T1000 (cell line): ENCODE data around the gene TSEN34.
"Not testable (repeated sequence)": the region's sequence is repeated elsewhere in the genome, so short reads cannot be mapped to it uniquely, and the experiment has no call there.

Source experiments
- DNase-seq: peaks from one replicate; lab custom pipeline; 2025; ENCODE audit warnings: mixed read lengths; lab: John Stamatoyannopoulos, UW

The TSEN34 gene

DNA sequence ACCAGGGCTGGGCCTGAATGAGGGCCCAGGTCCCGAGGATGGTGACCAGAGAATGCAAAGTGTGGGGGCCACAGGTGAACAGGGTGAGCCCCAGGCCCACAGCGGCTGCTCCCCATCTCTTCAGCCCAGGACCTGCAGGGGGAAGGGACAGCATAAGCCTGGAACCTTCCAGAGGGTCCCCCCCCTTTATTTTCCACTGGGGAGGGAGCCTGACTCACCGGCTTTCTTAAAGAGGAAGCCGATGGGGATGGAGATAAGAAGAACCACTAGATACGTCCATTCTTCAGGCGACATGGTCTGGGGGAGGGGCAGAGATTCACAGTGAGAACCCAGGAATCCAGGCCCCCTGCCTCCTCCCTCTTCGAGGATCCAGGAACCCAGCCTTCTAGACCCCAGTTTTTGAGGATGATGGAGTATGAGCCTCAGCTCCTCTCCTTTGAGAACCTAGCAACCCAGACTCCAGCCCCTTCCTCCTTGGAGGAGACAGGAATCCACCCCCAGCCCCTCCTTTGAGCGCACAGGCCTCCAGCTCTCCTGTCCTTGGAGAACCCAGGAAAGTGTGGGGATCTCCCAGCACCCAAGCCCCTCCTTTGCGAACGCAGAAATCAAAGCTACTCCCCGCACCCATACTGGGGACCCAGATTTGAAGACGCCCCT is 2.8 kb upstream of the TSEN34 start:
- DNase-seq: no peak

DNA sequence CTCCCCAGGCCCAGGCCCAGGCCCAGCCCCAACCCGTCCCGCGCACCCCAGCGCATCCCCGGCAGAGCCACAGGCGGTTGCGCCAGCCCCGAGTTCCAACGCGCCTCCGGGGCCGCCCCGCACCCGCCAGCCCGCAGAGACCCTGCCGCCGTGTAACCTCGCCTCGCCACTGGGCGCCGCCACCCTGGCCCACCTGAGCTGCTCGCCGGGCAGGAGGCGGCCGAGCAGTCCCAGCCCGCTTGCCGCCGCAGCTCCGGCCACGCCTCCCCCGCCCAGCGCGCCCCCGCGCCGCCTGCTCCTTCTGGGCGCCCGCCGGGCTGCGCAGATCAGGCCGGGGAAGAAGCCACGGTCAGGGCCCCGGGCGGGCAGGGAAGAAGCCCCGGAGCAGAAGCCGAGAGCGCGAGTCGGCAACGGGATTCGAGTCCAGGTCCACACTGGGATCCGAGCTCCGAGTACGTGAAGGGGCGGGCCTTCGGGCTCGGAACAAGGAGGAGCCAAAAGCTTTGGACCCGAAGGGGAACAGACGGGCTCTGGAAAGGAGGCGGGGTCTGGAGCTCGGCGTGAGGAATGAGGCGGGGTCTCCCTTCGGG is 1.9 kb upstream of the TSEN34 start, which contains the start of gene MBOAT7:
Gene MBOAT7, minus strand, starts transcription at position 436 of the 590 bp plus-strand sequence. CDS start 1,072 bp downstream, outside the sequence.
- DNase-seq: no peak

DNA sequence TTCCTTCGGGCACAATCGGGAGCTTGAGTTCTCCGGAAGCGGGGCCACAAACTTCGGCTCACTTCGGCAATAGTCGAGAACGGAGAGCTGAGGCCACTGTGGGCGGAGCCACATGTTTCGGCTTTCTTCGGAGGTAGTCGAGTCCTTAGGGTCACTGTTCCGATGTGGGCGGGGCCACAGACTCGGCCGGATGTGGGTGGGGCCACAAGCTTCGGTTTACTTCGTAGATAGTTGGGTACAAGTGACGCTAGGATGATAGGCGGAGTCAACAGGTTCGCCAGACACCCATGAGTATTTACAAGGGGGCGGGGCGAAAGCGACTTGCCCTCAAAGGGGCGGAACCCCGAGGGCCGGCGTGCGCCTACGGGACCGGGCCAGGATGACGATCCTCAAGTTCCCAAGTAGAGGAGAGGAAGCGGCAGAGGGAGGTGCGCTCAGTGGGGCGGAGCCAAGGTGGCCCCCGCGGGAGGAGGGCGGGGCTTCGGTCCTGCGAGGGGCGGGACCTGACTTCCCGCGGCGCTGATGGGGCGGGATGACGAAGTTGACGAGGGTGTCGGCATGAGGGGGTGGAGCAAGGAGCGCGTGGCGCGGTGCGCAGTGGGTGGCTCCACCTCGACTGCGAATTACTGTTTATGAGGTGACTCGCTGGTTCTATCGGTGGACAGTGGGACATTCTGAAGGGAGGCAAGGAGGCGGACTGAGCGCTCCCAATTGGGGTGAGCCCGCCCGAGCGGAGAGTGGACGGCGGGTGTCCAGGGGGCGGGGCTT is 1.2 kb upstream of the TSEN34 start:
- peak; percentile 99 for DNase-seq

DNA sequence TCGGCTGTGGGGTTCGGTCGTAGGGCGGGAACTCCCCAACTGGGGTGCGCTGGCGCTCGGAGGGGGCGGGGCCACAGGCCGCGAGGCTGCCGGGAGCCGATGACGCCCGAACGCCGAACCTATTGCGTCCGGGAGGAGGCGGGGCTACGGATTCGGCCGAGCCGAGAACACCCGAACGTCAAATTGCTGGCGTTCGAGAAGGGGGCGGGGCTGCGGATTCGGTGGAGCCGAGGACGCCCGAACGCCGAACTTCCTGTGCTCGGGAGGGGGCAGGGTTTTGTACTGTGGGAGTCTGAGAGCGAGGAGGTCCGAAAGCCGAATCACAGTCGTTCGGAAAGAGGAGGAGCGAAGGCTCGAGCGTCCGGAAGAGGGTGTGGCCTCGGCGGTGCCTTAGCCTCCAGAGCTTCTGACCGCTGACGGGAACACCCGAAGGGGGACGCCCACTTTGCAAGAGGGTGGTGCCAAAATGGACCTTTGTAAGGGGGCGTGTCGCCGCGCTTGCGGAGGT is 551 bp upstream of the TSEN34 start:
- DNase-seq: peak; percentile 98

DNA sequence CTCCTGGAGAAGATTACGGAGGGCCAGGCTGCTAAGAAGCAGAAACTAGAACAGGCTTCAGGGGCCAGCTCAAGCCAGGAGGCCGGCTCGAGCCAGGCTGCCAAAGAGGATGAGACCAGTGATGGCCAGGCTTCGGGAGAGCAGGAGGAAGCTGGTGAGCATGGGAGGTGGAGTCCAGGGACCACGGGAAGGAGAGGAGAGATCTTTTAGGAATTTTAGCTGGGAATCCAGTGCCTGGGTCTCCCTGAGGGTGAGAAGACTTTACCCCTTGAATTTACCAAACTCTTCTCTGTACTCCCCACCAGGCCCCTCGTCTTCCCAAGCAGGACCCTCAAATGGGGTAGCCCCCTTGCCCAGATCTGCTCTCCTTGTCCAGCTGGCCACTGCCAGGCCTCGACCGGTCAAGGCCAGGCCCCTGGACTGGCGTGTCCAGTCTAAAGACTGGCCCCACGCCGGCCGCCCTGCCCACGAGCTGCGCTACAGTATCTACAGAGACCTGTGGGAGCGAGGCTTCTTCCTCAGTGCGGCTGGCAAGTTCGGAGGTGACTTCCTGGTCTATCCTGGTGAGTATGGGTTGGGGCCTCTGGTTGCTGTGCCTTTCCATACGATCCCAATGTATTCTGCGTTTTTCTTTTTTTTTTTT is 824 bp downstream of the TSEN34 start:
- DNase-seq: no peak

DNA sequence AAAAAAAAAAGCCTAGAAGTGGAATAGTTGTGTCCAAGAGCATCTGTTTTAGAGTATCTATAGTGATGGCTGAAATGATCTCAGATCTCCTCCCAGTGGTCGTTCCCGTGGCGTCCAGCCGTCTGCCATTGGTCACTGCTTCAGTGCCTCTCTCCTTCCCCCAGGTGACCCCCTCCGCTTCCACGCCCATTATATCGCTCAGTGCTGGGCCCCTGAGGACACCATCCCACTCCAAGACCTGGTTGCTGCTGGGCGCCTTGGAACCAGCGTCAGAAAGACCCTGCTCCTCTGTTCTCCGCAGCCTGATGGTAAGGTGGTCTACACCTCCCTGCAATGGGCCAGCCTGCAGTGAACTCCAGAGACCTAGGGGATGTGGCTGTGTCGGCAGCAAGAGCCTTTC is 1.9 kb downstream of the TSEN34 start:
- no peak for DNase-seq

DNA sequence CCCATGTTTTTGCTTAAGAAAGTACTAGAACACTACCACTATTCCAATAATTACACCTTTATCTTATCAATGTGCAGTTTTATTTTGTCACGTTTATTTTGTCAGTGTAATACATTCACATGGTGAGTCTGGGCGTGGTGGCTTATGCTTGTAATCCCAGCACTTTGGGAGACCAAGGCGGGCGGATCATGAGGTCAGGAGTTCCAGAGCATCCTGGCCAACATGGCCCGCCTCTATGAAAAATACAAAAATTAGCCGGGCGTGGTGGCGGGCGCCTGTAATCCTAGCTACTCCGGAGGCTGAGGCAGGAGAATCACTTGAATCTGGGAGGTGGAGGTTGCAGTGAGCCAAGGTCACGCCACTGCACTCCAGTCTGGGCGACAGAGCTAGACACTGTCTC is 3.4 kb downstream of the TSEN34 start:
- not testable (repeated sequence) for DNase-seq

DNA sequence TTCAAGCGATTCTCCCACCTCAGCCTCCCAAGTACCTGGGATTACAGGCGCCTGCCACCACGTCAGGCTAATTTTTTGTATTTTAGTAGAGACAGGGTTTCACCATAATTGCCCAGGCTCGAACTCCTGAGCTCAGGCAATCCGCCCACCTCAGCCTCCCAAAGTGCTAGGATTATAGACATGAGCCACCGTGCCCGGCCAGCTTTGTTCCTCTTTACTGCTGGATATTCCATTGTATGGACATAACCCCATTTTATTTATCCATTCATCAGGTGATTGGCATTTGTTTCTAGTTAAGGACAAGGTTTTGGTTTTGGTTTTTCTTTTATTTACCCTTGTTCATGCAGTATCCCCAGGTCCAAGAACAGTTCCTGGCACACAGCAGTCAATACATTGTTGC is 5.4 kb downstream of the TSEN34 start:
- no peak for DNase-seq

DNA sequence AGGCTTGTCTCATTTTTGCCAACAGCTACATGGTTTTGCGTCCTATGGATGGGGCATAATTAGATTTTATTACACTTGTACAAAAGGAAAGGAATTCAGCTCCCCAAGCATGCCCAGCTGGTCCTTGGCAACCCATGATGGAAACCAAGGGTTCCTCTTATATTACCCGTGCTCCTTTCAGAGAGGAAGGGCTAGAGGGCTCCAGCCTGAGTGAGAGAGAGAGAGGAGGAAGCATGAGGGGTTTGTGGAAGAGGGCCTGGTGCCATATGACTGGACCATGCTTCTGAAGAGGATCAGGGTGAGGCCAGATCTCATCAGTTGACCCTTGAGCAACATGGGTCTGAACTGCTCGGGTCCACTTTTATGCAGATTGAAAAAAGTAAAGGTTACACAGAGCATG is 6.0 kb downstream of the TSEN34 start:
- DNase-seq: no peak

DNA sequence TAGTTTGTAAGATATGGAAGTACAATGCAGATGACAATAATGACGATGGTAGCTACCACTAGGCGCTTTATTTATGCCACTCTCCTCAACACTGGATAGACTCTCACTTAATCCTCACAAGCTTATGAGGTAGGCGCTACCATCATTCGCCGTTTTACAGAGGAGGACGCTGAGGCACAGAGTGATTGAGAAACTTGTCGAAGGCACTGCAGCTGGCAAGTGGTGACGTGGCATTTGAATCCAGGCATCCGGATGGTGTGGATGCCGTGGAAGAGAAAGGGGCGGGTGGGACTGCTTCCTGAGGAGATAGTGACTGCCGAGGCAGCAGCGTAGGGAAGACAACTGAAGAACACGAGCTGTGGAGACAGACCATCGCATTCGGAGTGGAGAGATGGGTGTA is 8.3 kb downstream of the TSEN34 start:
- DNase-seq: no peak

DNA sequence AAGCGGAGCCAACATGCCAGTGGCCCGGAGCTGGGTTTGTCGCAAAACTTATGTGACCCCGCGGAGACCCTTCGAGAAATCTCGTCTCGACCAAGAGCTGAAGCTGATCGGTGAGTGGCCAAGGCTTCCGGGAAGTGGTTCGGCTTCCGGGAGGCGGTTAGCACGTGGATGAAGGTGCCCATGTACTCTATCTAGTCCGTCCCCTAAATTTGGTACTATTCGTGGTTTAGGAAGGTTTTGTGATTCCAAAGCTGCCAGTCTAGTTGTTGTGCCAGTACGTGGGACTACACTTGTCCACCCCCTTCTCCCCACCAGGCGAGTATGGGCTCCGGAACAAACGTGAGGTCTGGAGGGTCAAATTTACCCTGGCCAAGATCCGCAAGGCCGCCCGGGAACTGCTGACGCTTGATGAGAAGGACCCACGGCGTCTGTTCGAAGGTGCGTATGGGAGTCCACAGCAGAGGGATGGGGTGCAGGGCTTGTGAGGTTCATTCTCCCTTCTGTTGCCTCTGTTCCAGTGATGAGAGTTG is 10.1 kb downstream of the TSEN34 start:
- DNase-seq: no peak

DNA sequence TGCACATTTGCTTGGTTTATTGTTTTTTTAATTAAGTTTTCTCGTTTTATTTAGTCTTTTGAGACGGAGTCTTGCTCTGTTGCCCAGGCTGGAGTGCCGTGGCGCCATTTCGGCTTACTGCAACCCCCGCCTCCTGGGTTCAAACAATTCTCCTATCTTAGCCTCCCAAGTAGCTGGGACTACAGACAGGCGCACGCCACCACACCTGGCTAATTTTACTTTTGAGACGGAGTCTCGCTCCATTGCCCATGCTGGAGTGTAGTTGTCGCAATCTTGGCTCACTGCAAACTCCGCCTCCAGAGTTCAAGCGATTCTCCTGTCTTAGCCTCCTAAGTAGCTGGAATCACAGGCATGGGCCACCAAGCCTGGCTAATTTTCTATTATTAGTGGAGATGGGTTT is 10.9 kb downstream of the TSEN34 start:
- DNase-seq: no peak

DNA sequence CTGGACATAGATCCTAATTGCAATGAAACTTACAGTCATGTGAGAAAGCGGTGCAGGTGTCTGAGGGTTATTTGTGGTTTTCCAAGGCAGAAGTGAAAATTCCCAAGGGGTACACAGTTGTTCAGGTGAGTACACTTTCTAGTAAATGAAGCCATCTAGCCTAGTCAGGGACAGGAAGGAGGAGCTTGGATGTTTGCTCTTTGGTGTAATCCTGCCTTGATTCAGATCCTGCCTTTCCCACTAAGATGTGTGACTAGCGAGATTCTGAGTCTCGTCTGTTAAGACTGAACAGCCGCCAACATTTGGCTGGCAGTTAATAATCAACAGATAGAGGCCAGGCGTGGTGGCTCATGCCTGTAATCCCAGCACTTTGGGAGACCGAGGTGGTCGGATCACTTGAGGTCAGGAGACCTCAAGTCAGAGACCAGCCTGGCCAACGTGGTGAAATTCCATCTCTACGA is 12.1 kb downstream of the TSEN34 start:
- no peak for DNase-seq

DNA sequence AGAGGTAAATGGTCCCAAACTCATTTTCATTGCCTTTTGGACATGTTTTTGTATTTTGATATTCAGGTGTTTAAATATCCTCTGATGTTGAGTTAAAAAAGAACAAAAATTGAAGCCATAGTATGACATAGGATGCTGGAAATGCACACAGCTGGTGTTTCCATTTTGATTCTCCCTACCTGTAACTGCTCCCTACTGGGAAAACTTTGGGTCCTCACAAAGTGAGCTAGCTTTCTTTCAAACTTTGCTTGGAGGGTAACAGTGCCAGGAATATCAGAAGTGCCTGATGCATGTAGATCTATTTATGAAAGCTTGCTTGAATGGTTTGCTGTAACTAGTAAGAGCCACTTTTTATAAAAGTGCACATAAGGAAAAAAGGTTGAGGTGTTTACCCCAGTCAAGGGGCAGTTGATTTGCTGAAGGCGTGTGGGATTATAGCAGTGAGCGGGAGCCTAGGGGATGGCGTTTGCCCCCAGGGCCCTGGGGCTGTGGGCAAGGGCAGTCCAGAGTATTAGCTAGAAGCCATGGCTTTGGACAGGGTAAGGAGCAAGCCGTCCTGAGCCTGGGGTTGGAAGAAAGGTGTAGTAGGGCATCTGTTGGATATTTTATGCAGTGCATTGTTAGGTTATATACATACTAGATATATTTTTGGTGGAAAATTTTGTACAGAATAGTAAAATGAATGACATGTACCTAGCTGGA is 13.8 kb downstream of the TSEN34 start:
- DNase-seq: no peak

DNA sequence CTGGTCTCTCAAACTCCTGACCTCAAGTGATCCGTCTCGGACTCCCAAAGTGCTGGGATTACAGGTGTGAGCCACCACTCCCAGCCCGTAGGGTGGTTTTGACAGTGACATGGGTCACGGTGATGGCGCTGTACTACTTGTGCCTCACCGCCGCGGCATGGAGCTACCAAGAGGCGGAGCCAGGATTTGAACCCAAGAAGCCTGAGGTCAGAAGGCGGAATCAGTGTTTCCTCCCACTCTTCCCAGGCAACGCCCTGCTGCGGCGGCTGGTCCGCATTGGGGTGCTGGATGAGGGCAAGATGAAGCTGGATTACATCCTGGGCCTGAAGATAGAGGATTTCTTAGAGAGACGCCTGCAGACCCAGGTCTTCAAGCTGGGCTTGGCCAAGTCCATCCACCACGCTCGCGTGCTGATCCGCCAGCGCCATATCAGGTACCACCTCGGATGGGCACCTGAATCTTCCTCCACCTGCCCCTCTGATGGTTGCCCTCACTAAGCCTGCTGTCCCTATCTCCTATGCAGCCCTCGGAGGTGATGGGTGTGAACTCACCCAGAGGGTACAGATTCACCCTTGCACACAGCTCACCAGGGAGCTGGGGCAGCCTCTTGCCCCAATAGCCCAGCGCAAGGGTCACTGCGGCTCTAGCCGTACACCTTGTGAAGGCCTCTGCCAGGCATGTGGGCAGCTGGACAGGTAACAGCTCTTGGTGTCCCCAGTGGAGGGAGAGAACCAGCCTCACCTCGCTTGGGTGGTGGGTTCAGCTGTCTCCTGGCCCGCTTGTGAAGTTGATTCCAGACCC is 15.1 kb downstream of the TSEN34 start:
- no peak for DNase-seq

DNA sequence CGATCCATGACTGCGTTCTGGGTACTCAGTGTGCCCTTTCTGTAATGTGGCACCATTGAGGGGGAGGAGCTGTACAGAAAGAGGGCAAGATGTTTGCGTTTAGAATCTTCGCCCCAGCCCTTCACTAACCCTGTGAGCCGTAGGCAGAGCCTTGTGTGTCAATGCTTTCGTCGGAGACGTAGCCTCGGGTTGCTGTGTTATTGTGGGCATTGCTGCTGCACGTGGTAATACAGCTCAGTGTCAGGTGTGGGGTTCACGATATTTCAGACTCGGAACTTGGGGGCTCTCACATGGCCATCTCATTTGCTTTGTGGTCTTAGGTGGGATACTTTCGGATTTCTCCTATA is 15.7 kb downstream of the TSEN34 start:
- DNase-seq: no peak

DNA sequence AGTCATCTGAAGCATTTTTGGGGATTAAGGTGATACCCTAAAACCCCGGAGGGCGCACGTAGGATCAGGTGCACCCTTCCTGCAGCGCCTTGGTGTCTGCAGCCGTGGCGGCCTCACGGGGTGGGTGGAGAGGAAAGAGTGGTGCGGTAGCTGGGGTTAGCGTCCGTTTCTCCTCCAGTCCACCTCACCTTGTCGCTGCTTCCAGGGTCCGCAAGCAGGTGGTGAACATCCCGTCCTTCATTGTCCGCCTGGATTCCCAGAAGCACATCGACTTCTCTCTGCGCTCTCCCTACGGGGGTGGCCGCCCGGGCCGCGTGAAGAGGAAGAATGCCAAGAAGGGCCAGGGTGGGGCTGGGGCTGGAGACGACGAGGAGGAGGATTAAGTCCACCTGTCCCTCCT is 16.1 kb downstream of the TSEN34 start:
- DNase-seq: not testable (repeated sequence)

DNA sequence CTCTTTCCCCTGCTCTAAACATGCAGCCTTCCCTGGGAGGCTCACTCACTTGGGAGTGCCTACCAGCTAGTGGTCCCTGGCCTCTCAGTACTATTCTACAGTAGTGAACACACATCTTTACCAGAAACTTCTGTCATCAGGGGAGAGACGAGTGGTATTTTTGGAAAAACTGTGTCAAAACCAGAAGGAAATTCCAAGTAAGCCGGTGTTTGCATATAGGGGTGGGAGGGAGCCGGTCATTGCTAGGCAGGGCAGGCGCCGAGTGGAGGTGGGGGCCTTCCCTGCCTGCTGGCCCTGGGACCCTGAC is 16.5 kb downstream of the TSEN34 start:
- DNase-seq: no peak

DNA sequence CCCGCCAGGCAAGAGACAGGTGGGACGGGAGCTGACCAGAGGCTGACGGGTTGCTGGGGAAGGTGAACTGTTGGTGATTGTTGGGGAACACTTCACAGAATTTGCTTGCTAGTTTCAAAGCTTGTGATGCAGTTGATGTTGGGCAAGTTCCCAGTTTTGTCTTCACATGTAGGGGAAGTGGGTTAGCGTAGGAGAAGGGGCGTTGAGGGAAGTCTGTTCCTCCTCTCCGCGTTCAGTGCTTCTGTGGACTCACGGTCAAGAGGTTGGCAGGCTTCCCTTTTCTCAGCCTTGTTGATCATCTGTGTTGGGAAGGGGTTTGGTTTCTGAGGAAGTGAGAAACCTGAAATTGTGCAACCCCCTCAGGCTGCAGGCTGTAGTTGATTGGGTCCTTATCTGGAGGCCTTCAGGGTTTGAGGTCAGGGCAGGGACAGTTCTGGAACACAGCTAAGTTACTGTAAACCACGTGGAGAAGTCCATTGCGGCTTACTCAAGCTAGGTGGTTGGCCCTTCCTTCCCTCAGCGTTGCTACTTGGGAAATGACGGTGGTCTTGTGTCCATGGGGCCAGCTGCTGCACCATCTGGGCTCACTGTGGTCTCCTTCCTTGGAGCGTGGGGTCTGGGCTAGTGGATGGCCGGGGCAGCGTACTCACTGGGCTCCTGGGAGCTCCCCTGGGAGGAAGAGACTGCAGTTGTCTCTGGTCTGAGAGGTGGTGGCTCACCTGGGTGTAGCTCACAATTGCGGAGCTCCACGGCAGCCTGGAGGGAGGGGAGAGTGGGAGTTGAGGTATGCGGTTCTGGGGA is 17.1 kb downstream of the TSEN34 start:
- no peak for DNase-seq

DNA sequence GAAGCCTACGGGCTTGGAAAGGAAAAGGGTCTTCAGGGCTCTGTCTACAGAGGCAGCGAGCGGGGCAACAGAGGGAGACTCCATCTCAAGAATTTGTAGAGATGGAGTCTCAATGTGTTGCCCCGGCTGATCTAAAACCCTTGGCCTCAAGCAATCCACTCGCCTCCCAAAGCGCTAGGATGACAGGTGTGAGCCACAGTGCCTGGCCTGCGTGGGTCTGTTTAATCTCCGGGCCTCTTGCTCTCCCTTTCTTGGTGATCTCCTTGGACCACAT is 17.6 kb downstream of the TSEN34 start:
- no peak for DNase-seq
